ENCODE data around the gene PLK5.

The PLK5 gene

GRCh38 chr19:1483131-1483978 is 40.5 kb upstream of the PLK5 start:
- H2AFZ ChIP-seq (ENCODE audit: low read depth), result no peak overlapping the region
- H3K27me3 ChIP-seq (ENCODE audit: insufficient read depth, low read depth), result peaks cover 48% of the 10 kb centered on the region
- no peak overlapping the region for H3K27ac ChIP-seq
- no peak for TF ChIP-seq CTCF (conservative IDR thresholded peaks at IDR 0.05; ENCODE audit: low read depth, low read length)
- H3K4me1 ChIP-seq (ENCODE audit: low read depth, poor library complexity, severe bottlenecking), result no peaks in the 10 kb centered on the region
- H3K9ac ChIP-seq, result no peak overlapping the region
- no peaks in the 10 kb centered on the region for H4K20me1 ChIP-seq (ENCODE audit: insufficient read depth)
- no peak overlapping the region for H3K4me2 ChIP-seq
- H3K4me3 ChIP-seq (IDR thresholded peaks at IDR 0.05; ENCODE audit: insufficient read depth, low read depth, low read length), result no peak overlapping the region
- H3K36me3 ChIP-seq (ENCODE audit: insufficient read depth), result no peaks in the 10 kb centered on the region
- peaks cover 3% of the 10 kb centered on the region for H3K79me2 ChIP-seq (ENCODE audit: insufficient read depth, low read depth)

GRCh38 chr19:1483979-1484428 is 39.9 kb upstream of the PLK5 start:
- Histone ChIP-seq H3K36me3 (ENCODE audit: insufficient read depth) (no peaks in the 10 kb centered on the region), H4K20me1 (ENCODE audit: insufficient read depth) (no peaks in the 10 kb centered on the region), H3K79me2 (ENCODE audit: insufficient read depth, low read depth) (no peaks in the 10 kb centered on the region), H3K27ac (no peak overlapping the region), H3K27me3 (ENCODE audit: insufficient read depth, low read depth) (peaks cover 48% of the 10 kb centered on the region), H2AFZ (ENCODE audit: low read depth) (no peak overlapping the region), H3K4me2 (no peak overlapping the region), H3K9ac (no peak overlapping the region), H3K4me1 (ENCODE audit: low read depth, poor library complexity, severe bottlenecking) (peaks cover under 1% of the 10 kb centered on the region), H3K4me3 (IDR thresholded peaks at IDR 0.05; ENCODE audit: insufficient read depth, low read depth, low read length) (no peak overlapping the region)
- TF ChIP-seq CTCF (conservative IDR thresholded peaks at IDR 0.05; ENCODE audit: low read depth, low read length), result no peak

- peaks cover 7% of the 10 kb centered on the region for H3K4me1 ChIP-seq (ENCODE audit: low read depth, poor library complexity, severe bottlenecking)
- no peaks in the 10 kb centered on the region for H4K20me1 ChIP-seq (ENCODE audit: insufficient read depth)
- no peak overlapping the region for H3K9ac ChIP-seq
- peaks cover 36% of the 10 kb centered on the region for H3K27me3 ChIP-seq (ENCODE audit: insufficient read depth, low read depth)
- H3K4me3 ChIP-seq (IDR thresholded peaks at IDR 0.05; ENCODE audit: insufficient read depth, low read depth, low read length), result no peak overlapping the region
- no peak overlapping the region for H2AFZ ChIP-seq (ENCODE audit: low read depth)
- no peak overlapping the region for H3K27ac ChIP-seq
- H3K36me3 ChIP-seq (ENCODE audit: insufficient read depth), result no peaks in the 10 kb centered on the region
- no peaks in the 10 kb centered on the region for H3K79me2 ChIP-seq (ENCODE audit: insufficient read depth, low read depth)
- TF ChIP-seq CTCF (conservative IDR thresholded peaks at IDR 0.05; ENCODE audit: low read depth, low read length), result no peak
- H3K4me2 ChIP-seq, result no peak overlapping the region
Measured at GRCh38 chr19:1486720-1487575, 36.9 kb upstream of the PLK5 start.

- Histone ChIP-seq H3K27me3 (ENCODE audit: insufficient read depth, low read depth) (peaks cover 44% of the 10 kb centered on the region), H3K4me3 (IDR thresholded peaks at IDR 0.05; ENCODE audit: insufficient read depth, low read depth, low read length) (no peak overlapping the region), H3K79me2 (ENCODE audit: insufficient read depth, low read depth) (no peaks in the 10 kb centered on the region), H3K9ac (no peak overlapping the region), H4K20me1 (ENCODE audit: insufficient read depth) (no peaks in the 10 kb centered on the region), H3K27ac (no peak overlapping the region), H2AFZ (ENCODE audit: low read depth) (no peak overlapping the region), H3K4me1 (ENCODE audit: low read depth, poor library complexity, severe bottlenecking) (peaks cover 7% of the 10 kb centered on the region), H3K4me2 (no peak overlapping the region), H3K36me3 (ENCODE audit: insufficient read depth) (no peaks in the 10 kb centered on the region)
- no peak for TF ChIP-seq CTCF (conservative IDR thresholded peaks at IDR 0.05; ENCODE audit: low read depth, low read length)
Measured at GRCh38 chr19:1487576-1488281, 36.1 kb upstream of the PLK5 start.
